Spinal cord (tissue), 10 donors: ENCODE results near the gene ZSCAN5C. TPM values are rescaled to one million over a fixed set of nuclear protein-coding genes. Genes with fewer than 3 reads are reported as not detected.
"Not testable (repeated sequence)": the region's sequence is repeated elsewhere in the genome, so short reads cannot be mapped to it uniquely, and the experiment has no call there.

Experiments used
- DNase-seq, 6 donors: peaks; one replicate each; pipeline versions ENCODE4 v3.0.0 to v3.0.0-alpha.2; 2013 to 2015; ENCODE audit warnings: low spot score in 6 of 6, low read depth in 4 of 6
- H3K27ac ChIP-seq: one replicate; pipeline ENCODE4 v1.5.1; 2013; ENCODE audit warnings: low read depth, low read length, control low read depth
- H3K27me3 ChIP-seq: one replicate; pipeline ENCODE4 v1.6.1; 2013; ENCODE audit warnings: low read length; ENCODE audit not compliant: control insufficient read depth, insufficient read depth
- H3K36me3 ChIP-seq: one replicate; pipeline ENCODE4 v1.6.1; 2013; ENCODE audit warnings: low read length; ENCODE audit not compliant: control insufficient read depth, insufficient read depth
- H3K4me1 ChIP-seq: one replicate; pipeline ENCODE4 v1.6.1; 2013; ENCODE audit warnings: low read length; ENCODE audit not compliant: control insufficient read depth, insufficient read depth
- H3K4me3 ChIP-seq: one replicate; pipeline ENCODE4 v1.5.1; 2013; ENCODE audit warnings: low read depth, low read length, control low read depth
- H3K9me3 ChIP-seq: one replicate; pipeline ENCODE4 v1.6.1; 2013; ENCODE audit warnings: low read length; ENCODE audit not compliant: control insufficient read depth, insufficient read depth
- WGBS: methylation state at CpG from one replicate; pipeline ENCODE4 v1.1.5; 2013; ENCODE audit warnings: missing lambda C conversion rate; ENCODE audit not compliant: insufficient coverage; 5-methylcytosine and 5-hydroxymethylcytosine counted together
- polyA plus RNA-seq, 2 donors: library from polyadenylated mRNA; unstranded; fragments of 120-200 nt; gene quantifications; one replicate each; pipeline ENCODE4 v1.2.1, GENCODE V29; 2013; ENCODE audit not compliant: insufficient read length in 2 of 2
- total RNA-seq, 2 donors: library from RNA; depleted of rRNA in 1 of 2; stranded (reverse); fragments of 120-200 nt in 1 of 2; fragments of >200 nt in 1 of 2; gene quantifications; one replicate each; pipeline versions ENCODE4 v1.2.3 to v1.2.4, GENCODE V29; 2013 to 2014
- donor health status: healthy.

ZSCAN5C gene
- total and polyA plus RNA-seq, 4 donors = not detected

- no peaks in the 10 kb centered on the region for H3K36me3 ChIP-seq
- WGBS = 78% methylated on average over 17 of the region's 17 CpGs
- H3K27me3 ChIP-seq = no peaks in the 10 kb centered on the region
- H3K27ac ChIP-seq = no peak overlapping the region
- H3K9me3 ChIP-seq = no peaks in the 10 kb centered on the region
- H3K4me1 ChIP-seq = no peaks in the 10 kb centered on the region
- no peak overlapping the region for H3K4me3 ChIP-seq
- no peak for DNase-seq
Measured at GRCh38 chr19:56189785-56190184, 12.3 kb upstream of the ZSCAN5C start.

- Histone ChIP-seq H3K27me3 (no peaks in the 10 kb centered on the region), H3K36me3 (no peaks in the 10 kb centered on the region), H3K27ac (no peak overlapping the region), H3K4me3 (no peak overlapping the region), H3K9me3 (no peaks in the 10 kb centered on the region), H3K4me1 (no peaks in the 10 kb centered on the region)
- DNase-seq = no peak
- WGBS = 77% methylated on average over 7 of the region's 7 CpGs
Measured at GRCh38 chr19:56191115-56191514, 11.0 kb upstream of the ZSCAN5C start.

DNA sequence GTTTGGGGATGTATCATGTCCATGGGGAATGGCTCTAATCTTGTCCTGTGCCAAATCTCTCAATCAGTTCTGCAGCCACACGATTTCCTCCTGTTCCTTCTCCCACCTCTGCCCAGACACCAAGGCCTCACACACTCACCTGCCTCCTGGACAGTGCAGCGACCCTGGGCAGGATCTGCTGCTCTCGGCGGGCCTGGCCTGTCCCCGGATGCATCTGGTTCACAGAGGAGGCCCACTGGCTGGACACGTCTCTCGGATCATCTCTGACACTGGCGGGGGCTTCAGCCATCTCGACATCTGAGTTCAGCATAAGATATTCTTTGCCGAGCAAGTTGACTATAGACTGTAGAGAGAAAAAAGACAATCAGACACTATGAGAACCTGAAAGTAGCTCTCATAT lies 10.4 kb upstream of the ZSCAN5C start:
- WGBS = 89% methylated on average over 8 of the region's 10 CpGs
- no peak for DNase-seq
- no peaks in the 10 kb centered on the region for H3K36me3 ChIP-seq
- no peaks in the 10 kb centered on the region for H3K27me3 ChIP-seq
- H3K9me3 ChIP-seq = no peaks in the 10 kb centered on the region
- H3K4me3 ChIP-seq = no peak overlapping the region
- H3K27ac ChIP-seq = no peak overlapping the region
- H3K4me1 ChIP-seq = no peaks in the 10 kb centered on the region

GRCh38 chr19:56193981-56194640 lies 8.0 kb upstream of the ZSCAN5C start:
- H3K27me3 ChIP-seq = no peaks in the 10 kb centered on the region
- 87% methylated on average over 3 of the region's 12 CpGs for WGBS
- H3K4me3 ChIP-seq = no peak overlapping the region
- no peaks in the 10 kb centered on the region for H3K36me3 ChIP-seq
- DNase-seq = no peak
- H3K4me1 ChIP-seq = no peaks in the 10 kb centered on the region
- H3K27ac ChIP-seq = no peak overlapping the region
- no peaks in the 10 kb centered on the region for H3K9me3 ChIP-seq

DNA sequence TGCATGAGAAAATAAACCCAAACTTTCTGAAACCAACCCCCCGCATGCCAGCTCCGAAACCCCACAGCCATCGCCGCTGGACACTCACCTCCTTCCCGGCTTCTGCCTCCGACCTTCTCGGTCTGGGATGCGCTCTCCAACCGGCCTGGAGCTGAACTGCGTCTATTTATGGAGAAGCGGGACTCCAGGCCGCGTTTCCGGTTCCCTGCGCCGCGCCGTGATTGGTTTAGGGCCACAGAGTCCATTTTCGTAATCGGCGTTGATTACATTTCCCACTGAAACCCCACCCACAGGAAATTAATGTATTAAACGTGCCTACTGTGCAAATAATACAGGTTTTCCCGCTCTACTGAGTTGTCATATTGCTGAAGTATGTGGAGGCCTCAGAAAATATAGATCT lies 4.4 kb upstream of the ZSCAN5C start, which contains the start of gene ZSCAN5B:
ZSCAN5B (minus strand) TSS at position 138 of the 400 bp plus-strand sequence. CDS start 4,731 bp downstream, outside the sequence.
- H3K36me3 ChIP-seq, H3K9me3 ChIP-seq, H3K4me3 ChIP-seq, H3K4me1 ChIP-seq, DNase-seq, H3K27me3 ChIP-seq, H3K27ac ChIP-seq: not testable (repeated sequence)
- WGBS = 96% methylated on average over 5 of the region's 23 CpGs

- WGBS = no CpG with 5 or more reads among the region's 7 CpGs
- no peaks in the 10 kb centered on the region for H3K4me1 ChIP-seq
- H3K9me3 ChIP-seq = no peaks in the 10 kb centered on the region
- no peaks in the 10 kb centered on the region for H3K27me3 ChIP-seq
- no peak for DNase-seq
- H3K36me3 ChIP-seq = no peaks in the 10 kb centered on the region
- H3K27ac ChIP-seq = no peak overlapping the region
- H3K4me3 ChIP-seq = no peak overlapping the region
Measured at GRCh38 chr19:56199687-56200086, 2.4 kb upstream of the ZSCAN5C start.

DNA sequence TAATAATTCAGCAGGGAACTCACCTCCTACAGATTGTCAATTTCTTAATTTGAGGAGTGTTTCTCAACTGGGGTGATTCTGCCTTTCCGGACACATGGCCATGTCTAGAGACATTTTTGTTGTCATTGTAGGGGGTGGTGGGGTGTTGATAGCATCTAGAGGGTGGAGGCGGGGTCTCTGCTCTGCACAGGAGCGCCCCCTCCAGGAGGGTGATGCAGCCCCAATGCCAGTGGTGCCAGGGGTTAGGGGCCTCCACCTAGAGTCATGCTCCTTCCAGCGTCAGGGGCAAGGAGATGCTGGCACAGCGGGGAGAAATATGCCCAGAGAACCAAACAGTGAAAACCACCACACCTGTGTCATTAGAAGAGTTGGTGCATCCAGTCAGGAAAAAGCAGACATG lies 5.5 kb downstream of the ZSCAN5C start:
- not testable (repeated sequence) for H3K4me1 ChIP-seq, H3K27me3 ChIP-seq
- 93% methylated on average over 2 of the region's 5 CpGs for WGBS

GRCh38 chr19:56209091-56209490 lies 7.0 kb downstream of the ZSCAN5C start:
- Histone ChIP-seq H3K27ac (no peak overlapping the region), H3K27me3 (no peaks in the 10 kb centered on the region), H3K4me3 (no peak overlapping the region), H3K9me3 (no peaks in the 10 kb centered on the region), H3K36me3 (no peaks in the 10 kb centered on the region), H3K4me1 (no peaks in the 10 kb centered on the region)
- DNase-seq = no peak
- 99% methylated on average over 10 of the region's 12 CpGs for WGBS

More for the DNA sequence above, 5.5 kb downstream of the ZSCAN5C start:
- not testable (repeated sequence) for H3K27ac ChIP-seq, H3K4me3 ChIP-seq, H3K9me3 ChIP-seq, H3K36me3 ChIP-seq, DNase-seq

DNA sequence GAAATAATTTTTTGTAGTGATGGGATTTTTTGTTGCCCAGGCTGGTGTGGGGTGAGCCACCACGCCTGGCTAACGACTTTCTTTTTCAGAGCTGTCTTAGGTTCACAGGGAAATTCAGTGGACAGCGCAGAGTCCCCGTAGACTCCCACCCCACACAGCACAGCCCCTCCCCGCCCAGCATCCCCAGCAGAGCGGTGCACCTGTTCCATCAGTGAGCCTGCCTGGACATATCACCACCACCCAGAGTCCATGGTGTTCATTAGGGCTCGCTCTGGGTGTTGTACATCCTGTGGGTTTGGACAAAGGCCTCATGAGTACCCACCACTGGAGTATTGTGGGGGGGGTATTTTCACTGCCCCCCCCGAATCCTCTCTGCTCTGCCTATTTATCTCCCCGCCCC lies 8.0 kb downstream of the ZSCAN5C start:
- WGBS = no CpG with 5 or more reads among the region's 9 CpGs
- H3K4me3 ChIP-seq, H3K4me1 ChIP-seq, H3K27ac ChIP-seq, H3K27me3 ChIP-seq, H3K36me3 ChIP-seq, H3K9me3 ChIP-seq, DNase-seq: not testable (repeated sequence)

GRCh38 chr19:56211718-56212117 lies 9.6 kb downstream of the ZSCAN5C start:
- H3K36me3 ChIP-seq = no peaks in the 10 kb centered on the region
- DNase-seq = no peak
- no peak overlapping the region for H3K27ac ChIP-seq
- WGBS = 79% methylated on average over 3 of the region's 4 CpGs
- no peak overlapping the region for H3K4me3 ChIP-seq
- no peaks in the 10 kb centered on the region for H3K27me3 ChIP-seq
- H3K9me3 ChIP-seq = no peaks in the 10 kb centered on the region
- H3K4me1 ChIP-seq = peaks cover 2% of the 10 kb centered on the region
